SH-SY5Y (cell line): ENCODE measurements around the gene OGT.

ENCODE experiments used
- GATA2 ChIP-seq: IDR thresholded peaks from 2 replicates; pipeline ENCODE4 v1.6.1; 2011; ENCODE audit warnings: mild to moderate bottlenecking, low read depth, low read length
- GATA3 ChIP-seq: IDR thresholded peaks from 2 replicates; pipeline ENCODE4 v1.6.1; 2011; ENCODE audit warnings: low read depth, mild to moderate bottlenecking, low read length, moderate library complexity

The OGT gene

GRCh38 chrX:71623714-71624113 lies 90.8 kb downstream of the OGT start:
- TF ChIP-seq GATA3 = no peak
- TF ChIP-seq GATA2 = no peak

GRCh38 chrX:71625471-71625870 lies 92.6 kb downstream of the OGT start:
- TF ChIP-seq GATA3 (no peak), GATA2 (no peak)
